AG08395 (cell line): ENCODE measurements around the gene KRTAP4-7.
"Not testable (repeated sequence)": the region's sequence is repeated elsewhere in the genome, so short reads cannot be mapped to it uniquely, and the experiment has no call there.

Experiments used
- DNase-seq: peaks from one replicate; pipeline ENCODE4 v3.0.0; 2012; ENCODE audit warnings: mixed read lengths, low spot score

The KRTAP4-7 gene

DNA sequence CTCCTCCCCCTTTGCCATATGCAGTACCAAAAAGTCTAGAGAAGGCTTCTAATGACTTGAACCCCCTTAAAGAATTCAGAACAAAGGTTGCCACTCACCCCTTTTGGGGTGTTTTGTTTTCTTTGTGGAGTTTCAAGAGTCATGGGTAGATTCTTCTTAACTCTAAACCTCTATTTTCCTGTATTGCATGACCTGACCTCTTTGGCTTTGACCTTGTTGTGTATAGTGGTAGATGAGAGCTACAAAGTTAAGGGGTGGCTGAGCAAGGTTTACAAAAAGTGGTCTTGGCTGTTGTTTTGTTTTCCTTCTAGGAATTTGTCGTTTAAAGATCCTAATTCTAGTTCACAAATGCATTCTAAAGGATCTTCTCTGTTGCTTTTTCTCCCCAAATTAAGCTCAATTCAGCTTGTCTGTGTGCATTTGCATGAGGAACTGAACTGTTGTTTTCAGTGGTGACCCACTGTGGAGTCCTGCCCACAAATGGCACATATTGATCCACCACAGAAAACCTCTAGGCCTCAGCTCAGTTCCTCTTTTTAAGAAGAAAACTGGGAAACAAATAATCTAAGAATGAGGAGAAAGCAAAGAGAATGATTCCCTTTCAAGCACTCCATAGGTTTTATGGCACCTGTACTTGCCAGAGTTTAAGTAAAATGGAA, 24.9 kb downstream of the KRTAP4-7 start:
- DNase-seq: not testable (repeated sequence)

DNA sequence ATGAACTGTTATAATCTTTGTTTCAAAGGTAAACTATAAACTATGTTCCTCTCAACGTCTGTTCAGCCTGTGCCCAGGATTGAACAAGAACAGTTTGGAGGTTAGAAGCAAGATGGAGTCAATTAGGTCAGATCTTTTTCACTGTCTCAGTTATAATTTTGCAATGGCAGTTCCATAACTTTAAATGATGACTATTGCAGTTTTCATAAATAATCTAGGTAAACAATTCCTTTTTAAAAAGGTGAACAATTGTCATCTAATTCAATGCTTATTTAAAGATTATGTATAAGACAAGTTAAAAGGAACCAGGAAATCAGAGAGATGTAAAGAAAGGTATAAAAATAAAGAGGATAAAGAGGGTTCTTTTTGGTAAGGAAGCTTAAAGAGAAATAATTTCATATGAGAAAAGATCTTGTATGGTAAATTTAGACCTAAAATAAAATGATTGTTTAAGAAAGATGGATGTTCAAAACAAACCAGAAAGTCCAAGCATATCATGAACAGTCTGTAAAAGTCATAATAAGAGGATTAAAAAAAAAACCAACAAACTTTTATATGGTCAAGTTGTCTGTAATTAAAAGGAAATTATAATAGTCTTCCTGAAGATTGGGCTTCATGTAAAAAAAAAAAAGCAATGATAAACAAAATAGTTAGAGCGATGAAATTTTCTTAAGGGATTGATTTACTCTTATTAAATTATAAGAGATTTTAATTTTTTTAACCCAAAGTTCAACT, 27.4 kb downstream of the KRTAP4-7 start:
- no peak for DNase-seq

DNA sequence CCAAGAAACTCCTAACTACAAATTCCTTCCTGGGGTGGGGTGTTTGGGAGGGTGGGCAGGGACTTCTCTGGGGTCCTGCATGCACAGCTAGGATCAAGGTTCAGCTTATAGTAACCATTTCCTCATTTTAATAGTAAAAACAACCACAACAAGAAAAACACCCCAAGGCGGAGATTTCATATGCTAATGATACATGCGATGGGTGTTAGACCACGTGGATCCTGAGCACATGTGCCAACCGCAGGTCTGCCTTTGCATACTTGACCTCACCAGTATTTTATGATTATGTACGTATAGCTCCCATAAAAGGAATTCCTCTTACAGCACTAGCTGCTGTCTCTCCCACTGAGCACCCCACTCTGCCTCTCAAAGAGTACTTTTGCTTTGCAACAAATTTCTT, 32.3 kb downstream of the KRTAP4-7 start:
- no peak for DNase-seq

DNA sequence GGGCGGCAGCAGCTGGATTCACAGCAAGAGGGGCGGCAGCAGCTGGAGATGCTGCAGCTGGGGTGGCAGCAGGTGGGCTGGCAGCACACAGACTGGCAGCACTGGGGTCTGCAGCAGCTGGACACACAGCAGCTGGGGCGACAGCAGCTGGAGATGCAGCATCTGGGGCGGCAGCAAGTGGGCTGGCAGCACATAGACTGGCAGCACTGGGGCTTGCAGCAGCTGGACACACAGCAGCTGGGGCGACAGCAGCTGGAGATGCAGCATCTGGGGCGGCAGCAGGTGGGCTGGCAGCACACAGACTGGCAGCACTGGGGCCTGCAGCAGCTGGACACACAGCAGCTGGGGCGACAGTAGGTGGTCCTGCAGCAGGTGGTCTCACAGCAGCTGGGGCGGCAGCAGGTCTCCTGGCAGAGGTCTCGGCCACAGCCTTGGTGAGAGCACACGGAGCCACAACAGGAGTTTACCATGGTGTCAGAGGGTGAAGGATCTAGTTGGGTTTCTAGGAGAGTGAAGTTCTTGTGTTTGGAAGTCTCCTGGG, 34.0 kb downstream of the KRTAP4-7 start, which contains the start of gene KRTAP4-11:
Gene KRTAP4-11 (minus strand): TSS at position 528 of the 541 bp plus-strand sequence. CDS start 58 bp downstream, at position 470.
- not testable (repeated sequence) for DNase-seq

DNA sequence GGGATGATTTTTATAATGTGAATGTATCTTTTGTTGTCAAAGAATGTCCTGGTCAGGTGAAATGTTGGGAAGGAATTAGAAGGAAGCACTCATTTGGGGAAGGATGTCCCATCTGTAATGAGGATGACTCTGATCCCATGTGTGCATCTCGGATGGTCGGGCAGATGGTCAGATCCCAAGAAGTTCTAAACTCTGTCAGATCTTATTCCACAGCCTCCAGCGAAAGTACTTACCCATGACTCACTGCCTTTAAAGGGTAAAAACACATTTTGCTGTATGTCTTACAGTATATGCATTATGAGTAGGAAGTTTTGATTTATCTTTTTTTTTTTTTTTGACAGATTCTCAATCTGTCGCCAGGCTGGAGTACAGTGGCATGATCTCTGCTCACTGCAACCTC, 34.8 kb downstream of the KRTAP4-7 start:
- DNase-seq: no peak

DNA sequence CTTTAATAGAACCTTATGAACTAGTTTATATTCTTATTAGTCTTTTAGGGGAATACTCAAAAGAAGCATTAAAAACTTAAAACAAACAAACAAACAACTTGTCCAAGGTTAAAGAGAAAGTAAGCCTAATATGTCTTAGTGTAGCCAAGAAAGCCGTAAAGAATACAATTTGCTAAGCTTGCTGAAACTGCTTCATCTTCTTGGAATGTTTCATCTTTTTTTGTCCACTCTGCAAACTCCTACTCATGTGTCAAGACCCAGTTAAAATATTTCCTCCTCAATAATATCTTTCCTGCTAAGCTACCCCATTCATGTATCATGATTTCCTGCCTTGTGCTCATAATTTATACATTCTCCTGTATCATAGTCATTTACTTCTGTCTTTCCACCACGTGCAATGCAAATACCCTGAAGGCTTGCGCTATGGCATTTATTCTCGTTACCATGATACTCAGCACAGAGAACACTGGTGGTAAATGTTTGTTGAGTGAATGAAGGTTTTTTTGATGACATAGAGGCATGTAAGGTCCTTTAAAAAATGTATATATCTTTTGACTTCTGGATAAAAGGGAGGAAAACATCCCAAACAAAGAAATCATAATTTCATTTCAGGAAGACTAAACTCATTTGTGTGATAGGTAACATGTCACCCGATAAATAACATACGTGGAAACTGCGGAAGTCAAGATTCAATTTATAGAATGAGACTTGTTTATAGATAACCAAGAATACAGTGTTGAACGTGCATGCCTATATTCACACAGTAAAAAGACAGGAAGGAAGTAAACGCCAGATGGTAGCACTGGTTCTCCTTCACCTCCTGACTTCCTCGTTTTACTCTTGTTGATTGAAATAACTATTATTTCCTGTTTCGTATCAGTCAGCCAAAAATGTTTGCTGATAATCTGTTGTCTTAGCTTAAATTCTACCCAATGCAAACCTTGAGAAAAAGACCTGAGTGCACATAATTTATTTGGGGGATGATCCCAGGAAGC, 36.0 kb downstream of the KRTAP4-7 start:
- DNase-seq: not testable (repeated sequence)

DNA sequence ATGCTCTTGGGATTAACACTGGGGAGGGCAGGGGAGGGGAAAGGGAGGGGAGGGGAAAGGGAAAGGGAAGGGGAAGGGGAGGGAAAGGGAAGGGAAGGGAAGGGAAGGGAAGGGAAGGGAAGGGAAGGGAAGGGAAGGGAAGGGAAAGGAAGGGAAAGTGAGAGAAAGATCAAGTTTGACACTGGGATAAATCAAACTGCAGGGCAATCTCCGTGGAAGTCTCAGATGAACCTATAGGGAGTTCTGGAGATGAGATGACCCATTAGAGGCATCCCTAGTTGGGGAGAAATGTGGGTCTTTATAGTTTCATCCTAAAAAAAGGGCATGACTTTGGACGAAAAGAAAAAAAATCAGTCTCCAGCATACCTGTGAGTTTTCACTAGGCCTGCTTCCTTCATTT, 37.8 kb downstream of the KRTAP4-7 start:
- DNase-seq: no peak

DNA sequence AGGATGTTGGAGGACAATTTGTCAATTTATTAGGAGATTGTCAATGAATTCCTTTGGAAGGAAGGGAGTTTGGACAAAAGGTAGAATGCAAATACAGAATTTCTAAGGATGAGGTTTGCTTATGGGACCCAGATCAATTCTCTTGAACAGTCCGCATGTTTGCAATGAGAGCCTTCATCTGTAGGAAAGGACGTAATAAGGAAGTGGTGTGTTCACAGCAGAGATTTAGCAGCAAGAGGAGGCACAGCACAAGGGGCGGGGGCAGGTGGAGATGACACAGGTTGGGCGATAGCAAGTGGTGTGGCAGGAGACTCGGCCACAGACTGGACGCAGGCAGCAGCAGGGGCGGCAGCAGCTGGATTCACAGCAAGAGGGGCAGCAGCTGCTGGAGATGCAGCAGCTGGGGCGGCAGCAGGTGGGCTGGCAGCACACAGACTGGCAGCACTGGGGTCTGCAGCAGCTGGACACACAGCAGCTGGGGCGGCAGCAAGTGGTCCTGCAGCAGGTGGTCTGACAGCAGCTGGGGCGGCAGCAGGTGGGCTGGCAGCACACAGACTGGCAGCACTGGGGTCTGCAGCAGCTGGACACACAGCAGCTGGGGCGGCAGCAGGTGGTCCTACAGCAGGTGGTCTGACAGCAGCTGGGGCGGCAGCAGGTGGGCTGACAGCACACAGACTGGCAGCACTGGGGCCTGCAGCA, 39.5 kb downstream of the KRTAP4-7 start:
- DNase-seq: not testable (repeated sequence)

DNA sequence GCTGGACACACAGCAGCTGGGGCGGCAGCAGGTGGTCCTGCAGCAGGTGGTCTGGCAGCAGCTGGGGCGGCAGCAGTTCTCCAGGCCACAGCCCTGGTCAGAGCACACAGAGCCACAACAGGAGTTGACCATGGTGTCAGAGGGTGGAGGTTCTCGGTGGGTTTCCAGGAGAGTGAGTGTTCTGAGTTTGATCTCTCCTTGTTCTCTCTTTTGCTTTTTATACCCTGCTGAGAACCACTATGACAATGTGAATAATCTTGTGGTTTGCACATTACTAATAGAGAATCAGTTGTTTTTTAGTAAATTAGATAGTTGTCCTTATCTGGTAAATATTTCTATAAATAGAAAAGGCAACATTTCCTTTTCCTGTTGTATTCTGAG, 40.0 kb downstream of the KRTAP4-7 start, which contains the start of gene KRTAP4-12:
Gene KRTAP4-12 (minus strand): TSS at position 192 of the 381 bp plus-strand sequence. CDS start 60 bp downstream, at position 132.
- not testable (repeated sequence) for DNase-seq

DNA sequence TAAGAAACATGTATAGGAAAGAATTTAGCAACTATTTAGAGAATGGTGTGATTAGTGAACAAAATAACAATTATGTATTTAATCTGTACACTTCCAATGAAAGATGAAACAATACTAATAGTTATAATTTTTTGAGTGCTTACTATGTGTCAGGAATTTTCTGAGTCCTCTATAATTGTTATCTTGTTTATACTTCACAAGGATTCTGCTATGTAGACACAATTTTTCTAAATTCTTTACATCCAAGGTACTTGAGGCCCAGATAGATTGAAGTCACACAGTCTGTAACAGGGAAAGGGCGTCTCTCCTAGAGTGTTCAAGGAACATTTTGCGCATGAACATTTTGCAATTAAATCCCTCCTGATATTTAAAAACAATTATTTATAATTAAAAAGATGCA, 41.1 kb downstream of the KRTAP4-7 start:
- no peak for DNase-seq

DNA sequence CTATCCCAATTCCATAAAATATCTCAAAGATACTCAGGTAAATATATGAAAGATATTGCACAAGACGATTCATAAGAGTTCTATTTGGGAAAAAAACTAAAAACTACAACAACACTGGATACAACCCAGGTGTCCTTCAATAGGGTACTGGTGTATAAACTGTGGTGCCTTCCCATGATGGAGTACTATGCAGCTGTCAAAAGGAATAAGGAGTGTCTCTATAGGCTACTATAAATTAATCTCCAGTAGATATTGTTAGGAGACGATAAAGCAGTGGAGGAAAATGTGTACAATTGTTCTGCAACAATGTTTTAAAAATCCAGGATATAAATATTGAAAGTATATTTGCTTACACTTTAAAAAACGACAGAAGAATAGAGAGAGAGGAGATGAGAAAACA, 42.5 kb downstream of the KRTAP4-7 start:
- DNase-seq: no peak

DNA sequence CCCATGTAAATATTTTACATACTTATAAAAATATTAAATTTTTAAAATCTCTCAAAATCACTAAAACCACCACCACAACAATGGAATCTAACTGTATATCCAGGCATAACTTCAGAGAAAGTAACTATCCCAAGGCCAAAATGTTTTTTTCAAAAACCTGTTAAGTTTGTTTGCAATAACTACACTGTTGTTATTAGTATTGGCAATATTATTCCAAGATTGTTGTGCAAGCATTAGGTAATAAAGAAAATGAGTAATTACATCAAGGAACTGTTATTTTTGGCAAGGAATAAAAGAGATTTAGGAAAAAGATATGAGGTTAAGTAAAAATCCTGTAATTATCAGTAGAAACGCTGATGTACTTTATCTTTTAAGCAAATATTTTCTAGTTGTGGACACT, 43.4 kb downstream of the KRTAP4-7 start:
- DNase-seq: no peak

DNA sequence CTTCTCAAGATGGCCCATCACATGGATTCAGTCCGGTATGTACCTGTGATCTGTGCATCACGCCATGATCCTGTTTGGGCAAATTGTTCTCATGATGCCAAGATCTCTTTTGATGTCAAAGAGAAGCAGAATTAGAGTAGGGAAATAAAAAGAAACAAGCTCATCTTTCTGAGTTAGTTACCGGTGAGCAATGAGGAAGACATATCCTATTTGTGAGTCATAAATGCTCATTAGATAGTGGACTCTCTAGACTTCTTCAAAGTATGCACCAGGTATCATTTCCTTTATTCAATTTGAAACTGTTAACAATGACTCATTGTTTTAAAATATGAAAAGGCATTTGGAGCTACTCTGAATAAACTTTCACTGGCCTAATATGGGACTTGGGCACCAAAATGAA, 48.0 kb downstream of the KRTAP4-7 start:
- peak; percentile 29 for DNase-seq

DNA sequence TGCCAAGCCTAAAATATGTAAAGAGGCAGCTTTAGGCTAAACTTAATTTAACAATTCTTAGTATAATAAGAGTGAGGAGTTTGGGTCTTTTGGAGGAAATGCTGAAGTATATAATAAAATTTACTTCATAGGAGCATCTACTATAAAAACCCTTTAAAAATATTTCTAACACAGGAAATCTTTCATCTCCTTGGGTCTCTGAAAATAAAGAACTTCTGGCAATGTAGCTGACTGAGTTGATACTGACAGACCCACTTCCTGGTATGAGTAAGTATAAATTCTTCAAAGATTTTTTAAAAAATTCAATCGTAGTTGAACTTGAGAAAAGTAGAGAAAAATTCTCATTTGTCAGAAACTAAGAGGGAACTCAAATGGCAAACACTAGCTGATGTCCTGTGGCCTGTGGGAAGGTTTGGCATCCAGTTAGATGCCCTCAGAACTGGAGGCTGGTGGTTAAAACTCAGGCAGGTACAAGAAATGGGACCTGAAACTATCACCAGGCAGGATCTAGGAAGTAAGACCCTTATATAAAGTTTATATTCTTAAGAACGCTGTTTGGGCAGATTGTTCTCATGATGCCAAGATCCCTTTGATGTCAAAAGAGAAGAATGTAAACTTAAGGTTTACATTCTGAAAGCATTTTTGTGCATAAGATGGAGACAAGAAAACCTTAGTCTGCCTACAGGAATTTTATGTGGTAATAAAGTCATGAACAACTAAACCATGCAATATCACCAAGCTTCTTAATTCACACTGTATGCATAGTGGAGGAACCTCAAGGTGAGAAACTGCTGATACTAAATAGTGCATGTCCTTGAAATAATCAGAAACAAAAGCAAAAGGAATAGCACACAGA, 50.2 kb downstream of the KRTAP4-7 start:
- no peak for DNase-seq
